ENCODE results near the gene NXPE3.

- TF ChIP-seq, protein P1, sequence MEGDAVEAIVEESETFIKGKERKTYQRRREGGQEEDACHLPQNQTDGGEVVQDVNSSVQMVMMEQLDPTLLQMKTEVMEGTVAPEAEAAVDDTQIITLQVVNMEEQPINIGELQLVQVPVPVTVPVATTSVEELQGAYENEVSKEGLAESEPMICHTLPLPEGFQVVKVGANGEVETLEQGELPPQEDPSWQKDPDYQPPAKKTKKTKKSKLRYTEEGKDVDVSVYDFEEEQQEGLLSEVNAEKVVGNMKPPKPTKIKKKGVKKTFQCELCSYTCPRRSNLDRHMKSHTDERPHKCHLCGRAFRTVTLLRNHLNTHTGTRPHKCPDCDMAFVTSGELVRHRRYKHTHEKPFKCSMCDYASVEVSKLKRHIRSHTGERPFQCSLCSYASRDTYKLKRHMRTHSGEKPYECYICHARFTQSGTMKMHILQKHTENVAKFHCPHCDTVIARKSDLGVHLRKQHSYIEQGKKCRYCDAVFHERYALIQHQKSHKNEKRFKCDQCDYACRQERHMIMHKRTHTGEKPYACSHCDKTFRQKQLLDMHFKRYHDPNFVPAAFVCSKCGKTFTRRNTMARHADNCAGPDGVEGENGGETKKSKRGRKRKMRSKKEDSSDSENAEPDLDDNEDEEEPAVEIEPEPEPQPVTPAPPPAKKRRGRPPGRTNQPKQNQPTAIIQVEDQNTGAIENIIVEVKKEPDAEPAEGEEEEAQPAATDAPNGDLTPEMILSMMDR (IDR thresholded peaks at IDR 0.05) = no peak
- TF ChIP-seq POLR2A (IDR thresholded peaks at IDR 0.05) = no peak
These were observed 68.3 kb downstream of the NXPE3 start for GRCh38 chr3:101847328-101847727.

Measured in testis (tissue), 2 donors.